A549 (cell line): ENCODE results near the gene TFG. TPM values are rescaled to one million over a fixed set of nuclear protein-coding genes. Genes with fewer than 3 reads are reported as not detected.
"Not testable (repeated sequence)": the region's sequence is repeated elsewhere in the genome, so short reads cannot be mapped to it uniquely, and the experiment has no call there.

Experiments
- ATAC-seq, 2 experiments: fragments of 200-7000 bp in 1 of 2; fragments of >200 bp in 1 of 2; cut with Nextera tagmentation in 1 of 2; cut with Tn5 transposase in 1 of 2; 3 replicates each; pipeline versions ENCODE4 v1.8.0 to v1.9.1; 2018 to 2020; ENCODE audit warnings: mild to moderate bottlenecking in 1 of 2, moderate library complexity in 1 of 2
- CTCF ChIA-PET: fragments of 300-600 bp; sonication (Branson Sonifier 250); formaldehyde crosslinking; extraction: SDS; loops from one replicate; lab custom pipeline; 2021; ENCODE audit warnings: antibody characterized with exemption, inconsistent platforms; lab: Yijun Ruan, JAX
- POLR2A ChIA-PET: fragments of 350-600 bp; formaldehyde crosslinking; extraction: SDS; loops from one replicate; lab custom pipeline; 2021; ENCODE audit warnings: antibody characterized with exemption, inconsistent platforms; lab: Yijun Ruan, JAX
- DNase-seq, 2 experiments: peaks; one replicate each; pipeline versions ENCODE4 v3.0.0 to v3.0.0-alpha.2; 2011 to 2016; ENCODE audit warnings: low read depth in 1 of 2, low spot score in 1 of 2
- FAIRE-seq: peaks from 2 replicates; lab custom pipeline; 2011; peaks lifted over from hg19 to GRCh38; lab: Jason Lieb, UNC
- H3K27ac ChIP-seq, 2 experiments: fragments of >200 bp; sonication (Bioruptor Twin); formaldehyde crosslinking; 3 replicates each; pipeline ENCODE4 v1.5.1; 2016 to 2017
- H3K4me1 ChIP-seq: fragments of >200 bp; sonication (Bioruptor Twin); formaldehyde crosslinking; 3 replicates; pipeline ENCODE4 v1.6.1; 2016
- H3K4me2 ChIP-seq: fragments of >200 bp; sonication (Bioruptor Twin); formaldehyde crosslinking; 3 replicates; pipeline ENCODE4 v1.6.1; 2016
- H3K4me3 ChIP-seq: fragments of >200 bp; sonication (Bioruptor Twin); formaldehyde crosslinking; 3 replicates; pipeline ENCODE4 v1.5.1; 2016
- H3K9me3 ChIP-seq: fragments of >200 bp; sonication (Bioruptor Twin); formaldehyde crosslinking; 3 replicates; pipeline ENCODE4 v1.6.1; 2016
- BHLHE40 ChIP-seq: IDR thresholded peaks from 2 replicates; pipeline ENCODE4 v1.6.1; 2012; ENCODE audit warnings: low read depth, low read length, inconsistent platforms
- CEBPB ChIP-seq, 2 experiments: fragments of >200 bp in 1 of 2; sonication (Bioruptor Twin) in 1 of 2; formaldehyde crosslinking in 1 of 2; IDR thresholded peaks; 2 replicates each; pipeline ENCODE4 v1.6.1; 2012 to 2016
- CTCF ChIP-seq: fragments of >200 bp; sonication (Bioruptor Twin); formaldehyde crosslinking; IDR thresholded peaks from 3 replicates; pipeline ENCODE4 v1.5.1; 2016
- JUN ChIP-seq, 2 experiments: fragments of >200 bp; sonication (Bioruptor Twin); formaldehyde crosslinking; IDR thresholded peaks; 2 replicates in 1 of 2; 3 replicates in 1 of 2; pipeline ENCODE4 v1.6.1; 2016 to 2017
- JUNB ChIP-seq: fragments of >200 bp; sonication (Bioruptor Twin); formaldehyde crosslinking; IDR thresholded peaks from 2 replicates; pipeline ENCODE4 v1.6.1; 2016
- MAZ ChIP-seq: fragments of 150-350 bp; IDR thresholded peaks from 2 replicates; pipeline ENCODE4 v1.6.1; 2014; ENCODE audit warnings: antibody characterized with exemption, low read depth, low read length, borderline replicate concordance
- POLR2A ChIP-seq: IDR thresholded peaks from 2 replicates; pipeline ENCODE4 v1.6.1; 2012; ENCODE audit warnings: mild to moderate bottlenecking, low read length
- REST ChIP-seq: fragments of 200-600 bp; sonication (generic); IDR thresholded peaks from 2 replicates; pipeline ENCODE4 v1.6.1; 2016; ENCODE audit warnings: antibody characterized with exemption, mild to moderate bottlenecking, moderate library complexity
- RNF2 ChIP-seq: fragments of 200-600 bp; sonication (generic); IDR thresholded peaks from 2 replicates; pipeline ENCODE4 v1.6.1; 2016; ENCODE audit warnings: low read depth, mild to moderate bottlenecking, antibody characterized with exemption, moderate library complexity, borderline replicate concordance
- ZSCAN20 ChIP-seq: fragments of 250-450 bp; sonication (Bioruptor Pico); IDR thresholded peaks from 2 replicates; pipeline ENCODE4 v1.8.0; 2022; ENCODE audit warnings: mild to moderate bottlenecking, moderate library complexity
- WGBS: methylation state at CpG from one replicate; pipeline ENCODE4 v1.1.6; 2017; ENCODE audit errors: missing lambda C conversion rate; 5-methylcytosine and 5-hydroxymethylcytosine counted together
- polyA plus RNA-seq, 4 experiments: library from polyadenylated mRNA; depleted of rRNA in 3 of 4; stranded (reverse); fragments of >200 nt; fragmentation: RNase III in 1 of 4; extraction: RNeasy Plus Mini Kit Qiagen cat#74134 plus additional on column Dnase treatment in 1 of 4; gene quantifications; 2 replicates in 3 of 4; 3 replicates in 1 of 4; pipeline ENCODE4 v1.2.3, GENCODE V29; 2011 to 2017
- TF ChIP-seq, protein P1 (sequence below): fragments of 450-650 bp; IDR thresholded peaks from 2 replicates; pipeline ENCODE4 v1.6.1; 2014; ENCODE audit warnings: antibody characterized with exemption

TFG gene
- polyA plus RNA-seq, 2 of the 4 experiments (the other 2 are of a cell fraction) = 135 to 153 TPM

- FAIRE-seq, ATAC-seq, CTCF ChIA-PET, H3K4me1 ChIP-seq, H3K9me3 ChIP-seq, H3K27ac ChIP-seq, H3K4me3 ChIP-seq, POLR2A ChIA-PET, H3K4me2 ChIP-seq: not testable (repeated sequence)
- TF ChIP-seq CEBPB (IDR thresholded peaks at IDR 0.05) = peak in 1 of 2 experiments; percentile 50; a peak in 2 of 4 replicates
- 7% methylated on average over 5 of the region's 6 CpGs for WGBS
- DNase-seq = peak in 1 of 2 experiments; percentile 15
Measured at GRCh38 chr3:100666699-100667098, 42.6 kb upstream of the TFG start.

GRCh38 chr3:100667316-100667715, 42.0 kb upstream of the TFG start:
- ATAC-seq, H3K4me1 ChIP-seq, H3K4me3 ChIP-seq, H3K4me2 ChIP-seq, POLR2A ChIA-PET, H3K27ac ChIP-seq, DNase-seq, FAIRE-seq, H3K9me3 ChIP-seq, CTCF ChIA-PET: not testable (repeated sequence)
- 50% methylated on average over 1 of the region's 1 CpG for WGBS

- H3K4me3 ChIP-seq, CTCF ChIA-PET, H3K4me1 ChIP-seq, FAIRE-seq, POLR2A ChIA-PET, ATAC-seq, DNase-seq, H3K9me3 ChIP-seq, H3K4me2 ChIP-seq, H3K27ac ChIP-seq: not testable (repeated sequence)
- WGBS = 62% methylated on average over 2 of the region's 2 CpGs
Measured at GRCh38 chr3:100670995-100671394, 38.3 kb upstream of the TFG start.

DNA sequence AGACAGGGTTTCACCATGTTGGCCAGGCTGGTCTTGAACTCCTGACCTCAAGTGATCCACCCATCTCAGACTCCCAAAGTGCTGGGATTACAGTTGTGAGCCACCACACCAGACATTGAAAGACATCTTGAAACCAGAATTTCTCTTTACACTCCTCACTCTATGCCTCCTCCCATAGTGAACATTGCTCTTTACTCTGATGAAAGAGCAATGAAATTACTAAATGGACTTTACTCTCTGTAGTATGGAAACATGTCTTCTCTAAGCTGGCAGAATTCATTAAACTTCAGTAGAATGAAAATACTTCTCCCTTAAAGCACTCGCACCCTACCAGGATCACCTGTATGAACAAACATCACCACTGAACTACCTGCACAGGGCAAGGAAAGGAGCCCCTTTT, 27.8 kb upstream of the TFG start:
- Histone ChIP-seq H3K4me1 (no peaks in the 10 kb centered on the region), H3K4me3 (no peak overlapping the region), H3K27ac (no peak overlapping the region), H3K9me3 (no peaks in the 10 kb centered on the region), H3K4me2 (no peak overlapping the region)
- ChIA-PET POLR2A (no interaction called here), CTCF (interaction anchor here (2.0 kb wide), 1 partner anchor 11 kb away, joined by 7 read pairs; no protein-coding TSS in a partner anchor)
- TF ChIP-seq, protein P1, sequence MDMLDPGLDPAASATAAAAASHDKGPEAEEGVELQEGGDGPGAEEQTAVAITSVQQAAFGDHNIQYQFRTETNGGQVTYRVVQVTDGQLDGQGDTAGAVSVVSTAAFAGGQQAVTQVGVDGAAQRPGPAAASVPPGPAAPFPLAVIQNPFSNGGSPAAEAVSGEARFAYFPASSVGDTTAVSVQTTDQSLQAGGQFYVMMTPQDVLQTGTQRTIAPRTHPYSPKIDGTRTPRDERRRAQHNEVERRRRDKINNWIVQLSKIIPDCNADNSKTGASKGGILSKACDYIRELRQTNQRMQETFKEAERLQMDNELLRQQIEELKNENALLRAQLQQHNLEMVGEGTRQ = no peak
- no peak for TF ChIP-seq RNF2
- no peak for TF ChIP-seq CTCF
- no peak for TF ChIP-seq REST
- no peak for TF ChIP-seq POLR2A
- no peak for TF ChIP-seq JUNB
- TF ChIP-seq BHLHE40 = no peak
- TF ChIP-seq JUN (IDR thresholded peaks at IDR 0.05) = no peak
- no peak for TF ChIP-seq ZSCAN20
- TF ChIP-seq MAZ = no peak
- ATAC-seq = no peak
- no peak for FAIRE-seq
- DNase-seq = no peak
- 85% methylated on average over 1 of the region's 1 CpG for WGBS
